ENCODE data around the gene CARMIL1. TPM values are rescaled to one million over a fixed set of nuclear protein-coding genes. Genes with fewer than 3 reads are reported as not detected.

Gene CARMIL1
- total and polyA plus RNA-seq, 10 of the 15 experiments (the other 5 are each of a cell fraction or from before 2014, with no cell fraction given): 6.4 to 18.1 (median 10.3) TPM

DNA sequence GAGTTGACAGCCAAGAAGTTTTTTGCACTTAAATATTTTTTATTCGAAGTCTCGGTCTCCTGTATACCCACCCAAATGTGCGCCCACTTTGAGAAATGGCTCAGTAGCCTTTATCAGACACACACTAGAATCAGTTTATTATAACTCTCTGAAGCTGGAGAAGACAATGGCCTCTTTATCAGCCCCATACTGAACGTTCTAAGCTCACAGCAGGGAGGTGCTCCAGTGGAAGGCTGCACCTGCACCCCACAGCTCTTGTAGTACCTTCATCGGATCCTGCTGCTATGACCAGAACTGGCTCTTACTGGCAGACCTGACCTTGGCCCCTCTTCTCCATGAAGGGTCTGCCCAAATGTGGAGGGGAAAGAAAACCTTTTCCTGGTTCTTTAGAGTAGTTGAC lies 207.8 kb downstream of the CARMIL1 start:
- DNase-seq (ENCODE audit: low read depth, low spot score): no peak
- Histone ChIP-seq H4K20me1 (ENCODE audit: control insufficient read depth, insufficient read depth) (no peaks in the 10 kb centered on the region), H3K4me1 (ENCODE audit: control insufficient read depth, insufficient read depth, low read length) (no peaks in the 10 kb centered on the region), H3K9me3 (replicated peaks; ENCODE audit: control insufficient read depth, insufficient read depth, low read length) (no peaks in the 10 kb centered on the region), H3K9ac (ENCODE audit: control insufficient read depth, insufficient read depth, low read length) (no peak overlapping the region), H3K36me3 (ENCODE audit: control insufficient read depth in 2 of 2, insufficient read depth in 2 of 2, low read length in 1 of 2) (no peaks in the 10 kb centered on the region), H3K4me2 (ENCODE audit: control insufficient read depth, insufficient read depth) (no peak overlapping the region), H3K27me3 (replicated peaks in 1 of 2; ENCODE audit: control insufficient read depth in 2 of 2, insufficient read depth in 2 of 2, low read length in 1 of 2) (no peaks in the 10 kb centered on the region), H3K27ac (ENCODE audit: control insufficient read depth, insufficient read depth) (no peak overlapping the region), H3K4me3 (no peak overlapping the region), H2AFZ (ENCODE audit: control insufficient read depth, low read depth, low read length) (no peak overlapping the region), H3K79me2 (ENCODE audit: control insufficient read depth, insufficient read depth, low read length) (no peaks in the 10 kb centered on the region)
- ChIA-PET SMC1A (ENCODE audit: uncharacterized antibody, unreplicated experiment) (interaction anchor here (1.0 to 8.0 kb wide), 7 partner anchors 109 to 262 kb away, joined by 3 to 191 read pairs (median 3); partner anchors contain the start of gene CARMIL1), CTCF (interaction anchor here (0.7 to 14.5 kb wide), 5 partner anchors 9 to 223 kb away, joined by 3 to 362 read pairs (median 4); partner anchors contain the start of gene CARMIL1), POLR2A (no interaction called here), RAD21 (ENCODE audit: unreplicated experiment) (interaction anchor here (2.1 to 9.9 kb wide), 3 partner anchors 68 to 221 kb away, joined by 5 to 219 read pairs (median 28); partner anchors contain the start of gene CARMIL1)
- no peak for TF ChIP-seq ZNF622 (IDR thresholded peaks at IDR 0.05)
- TF ChIP-seq TCF7 (IDR thresholded peaks at IDR 0.05; ENCODE audit: borderline replicate concordance): no peak
- no peak for TF ChIP-seq NFIC (IDR thresholded peaks at IDR 0.05; ENCODE audit: low read depth, low read length)
- no peak for TF ChIP-seq CBFB (IDR thresholded peaks at IDR 0.05; ENCODE audit: low read depth)
- TF ChIP-seq IKZF1 (conservative IDR thresholded peaks at IDR 0.05): no peak
- TF ChIP-seq IKZF2 (IDR thresholded peaks at IDR 0.05): no peak
- no peak for TF ChIP-seq MEF2B (IDR thresholded peaks at IDR 0.05; ENCODE audit: partially characterized antibody, poor library complexity, severe bottlenecking)
- TF ChIP-seq NRF1 (conservative IDR thresholded peaks at IDR 0.05; ENCODE audit: low read depth, low read length): no peak
- TF ChIP-seq SIX5 (IDR thresholded peaks at IDR 0.05; ENCODE audit: low read depth, low read length, severe bottlenecking): no peak
- no peak for TF ChIP-seq KAT2A (conservative IDR thresholded peaks at IDR 0.05; ENCODE audit: control insufficient read depth, low read depth, low read length)
- TF ChIP-seq CTCF (IDR thresholded peaks at IDR 0.05 in 2 of 3, conservative IDR thresholded peaks at IDR 0.05 in 1 of 3; ENCODE audit: control insufficient read depth in 2 of 3, extremely low read depth in 1 of 3, insufficient read depth in 1 of 3, low read depth in 3 of 3, low read length in 3 of 3): no peak
- no peak for TF ChIP-seq TARDBP (IDR thresholded peaks at IDR 0.05; ENCODE audit: borderline replicate concordance)
- TF ChIP-seq, protein P1, sequence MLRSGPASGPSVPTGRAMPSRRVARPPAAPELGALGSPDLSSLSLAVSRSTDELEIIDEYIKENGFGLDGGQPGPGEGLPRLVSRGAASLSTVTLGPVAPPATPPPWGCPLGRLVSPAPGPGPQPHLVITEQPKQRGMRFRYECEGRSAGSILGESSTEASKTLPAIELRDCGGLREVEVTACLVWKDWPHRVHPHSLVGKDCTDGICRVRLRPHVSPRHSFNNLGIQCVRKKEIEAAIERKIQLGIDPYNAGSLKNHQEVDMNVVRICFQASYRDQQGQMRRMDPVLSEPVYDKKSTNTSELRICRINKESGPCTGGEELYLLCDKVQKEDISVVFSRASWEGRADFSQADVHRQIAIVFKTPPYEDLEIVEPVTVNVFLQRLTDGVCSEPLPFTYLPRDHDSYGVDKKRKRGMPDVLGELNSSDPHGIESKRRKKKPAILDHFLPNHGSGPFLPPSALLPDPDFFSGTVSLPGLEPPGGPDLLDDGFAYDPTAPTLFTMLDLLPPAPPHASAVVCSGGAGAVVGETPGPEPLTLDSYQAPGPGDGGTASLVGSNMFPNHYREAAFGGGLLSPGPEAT (IDR thresholded peaks at IDR 0.05; ENCODE audit: low read depth): no peak
- BruUV-seq (replicated peaks): no TSS peak
- in situ Hi-C loops (cut with MboI): loop anchor here (5.0 kb wide), 1 partner anchor 215 kb away; no protein-coding TSS in a partner anchor
- intact Hi-C loops (cut with micrococcal nuclease; ENCODE audit: unreplicated experiment): no loop called here
- 53% methylated on average over 5 of the region's 5 CpGs for WGBS (ENCODE audit: insufficient coverage, insufficient replicate concordance, low lambda C conversion rate, missing lambda C conversion rate)
- no peak for ATAC-seq
- FAIRE-seq: no peak
